ENCODE results near the gene ST3GAL2.
"Not testable (repeated sequence)": the region's sequence is repeated elsewhere in the genome, so short reads cannot be mapped to it uniquely, and the experiment has no call there.

GRCh38 chr16:70451004-70451340 is 12.1 kb upstream of the ST3GAL2 start:
- not testable (repeated sequence) for TF ChIP-seq CTCF, POLR2A (IDR thresholded peaks at IDR 0.05)
